NCI-H2171 treated with DMSO at 0.1 percent for 48 hours (cell line): ENCODE results near the gene BRI3BP.
"Not testable (repeated sequence)": the region's sequence is repeated elsewhere in the genome, so short reads cannot be mapped to it uniquely, and the experiment has no call there.

Experiments used
- DNase-seq: peaks from one replicate; lab custom pipeline; 2025; lab: John Stamatoyannopoulos, UW

Gene BRI3BP

GRCh38 chr12:124972211-124972610 lies 21.2 kb upstream of the BRI3BP start:
- DNase-seq = no peak

- DNase-seq = no peak
Measured at GRCh38 chr12:124975276-124975675, 18.2 kb upstream of the BRI3BP start.

- no peak for DNase-seq
Measured at GRCh38 chr12:124976999-124977398, 16.4 kb upstream of the BRI3BP start.

- DNase-seq = no peak
Measured at GRCh38 chr12:124979568-124979967, 13.9 kb upstream of the BRI3BP start.

- DNase-seq = no peak
Measured at GRCh38 chr12:124980098-124980892, 13.2 kb upstream of the BRI3BP start.

- not testable (repeated sequence) for DNase-seq
Measured at GRCh38 chr12:124986876-124987275, 6.6 kb upstream of the BRI3BP start.

- peak; percentile 96 for DNase-seq
Measured at GRCh38 chr12:124992874-124993625, 395 bp upstream of the BRI3BP start.

GRCh38 chr12:124994437-124994975 lies 1.1 kb downstream of the BRI3BP start:
- no peak for DNase-seq

- DNase-seq = no peak
Measured at GRCh38 chr12:124995200-124995961, 1.9 kb downstream of the BRI3BP start.

GRCh38 chr12:124998705-124999104 lies 5.3 kb downstream of the BRI3BP start:
- no peak for DNase-seq

- no peak for DNase-seq
Measured at GRCh38 chr12:125001636-125002035, 8.2 kb downstream of the BRI3BP start.

- DNase-seq = no peak
Measured at GRCh38 chr12:125003021-125003420, 9.6 kb downstream of the BRI3BP start.

- DNase-seq = no peak
Measured at GRCh38 chr12:125004621-125005020, 11.2 kb downstream of the BRI3BP start.

- DNase-seq = no peak
Measured at GRCh38 chr12:125005652-125006051, 12.2 kb downstream of the BRI3BP start.

GRCh38 chr12:125006365-125006764 lies 12.9 kb downstream of the BRI3BP start:
- no peak for DNase-seq

GRCh38 chr12:125013816-125014442 lies 20.5 kb downstream of the BRI3BP start:
- peak; percentile 30 for DNase-seq

- DNase-seq = no peak
Measured at GRCh38 chr12:125014526-125014925, 21.1 kb downstream of the BRI3BP start.

- peak; percentile 6 for DNase-seq
Measured at GRCh38 chr12:125015680-125016310, 22.4 kb downstream of the BRI3BP start.

- no peak for DNase-seq
Measured at GRCh38 chr12:125017801-125018200, 24.4 kb downstream of the BRI3BP start.

GRCh38 chr12:125018356-125018755 lies 24.9 kb downstream of the BRI3BP start:
- DNase-seq = no peak

GRCh38 chr12:125021096-125021495 lies 27.7 kb downstream of the BRI3BP start:
- no peak for DNase-seq
